NCI-H345 treated with DMSO at 0.1 percent for 48 hours (cell line): ENCODE results near the gene FRRS1L.

Experiments used
- DNase-seq: peaks from one replicate; lab custom pipeline; 2025; ENCODE audit not compliant: unreplicated experiment; lab: John Stamatoyannopoulos, UW

Gene FRRS1L, protein sequence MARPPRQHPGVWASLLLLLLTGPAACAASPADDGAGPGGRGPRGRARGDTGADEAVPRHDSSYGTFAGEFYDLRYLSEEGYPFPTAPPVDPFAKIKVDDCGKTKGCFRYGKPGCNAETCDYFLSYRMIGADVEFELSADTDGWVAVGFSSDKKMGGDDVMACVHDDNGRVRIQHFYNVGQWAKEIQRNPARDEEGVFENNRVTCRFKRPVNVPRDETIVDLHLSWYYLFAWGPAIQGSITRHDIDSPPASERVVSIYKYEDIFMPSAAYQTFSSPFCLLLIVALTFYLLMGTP

DNA sequence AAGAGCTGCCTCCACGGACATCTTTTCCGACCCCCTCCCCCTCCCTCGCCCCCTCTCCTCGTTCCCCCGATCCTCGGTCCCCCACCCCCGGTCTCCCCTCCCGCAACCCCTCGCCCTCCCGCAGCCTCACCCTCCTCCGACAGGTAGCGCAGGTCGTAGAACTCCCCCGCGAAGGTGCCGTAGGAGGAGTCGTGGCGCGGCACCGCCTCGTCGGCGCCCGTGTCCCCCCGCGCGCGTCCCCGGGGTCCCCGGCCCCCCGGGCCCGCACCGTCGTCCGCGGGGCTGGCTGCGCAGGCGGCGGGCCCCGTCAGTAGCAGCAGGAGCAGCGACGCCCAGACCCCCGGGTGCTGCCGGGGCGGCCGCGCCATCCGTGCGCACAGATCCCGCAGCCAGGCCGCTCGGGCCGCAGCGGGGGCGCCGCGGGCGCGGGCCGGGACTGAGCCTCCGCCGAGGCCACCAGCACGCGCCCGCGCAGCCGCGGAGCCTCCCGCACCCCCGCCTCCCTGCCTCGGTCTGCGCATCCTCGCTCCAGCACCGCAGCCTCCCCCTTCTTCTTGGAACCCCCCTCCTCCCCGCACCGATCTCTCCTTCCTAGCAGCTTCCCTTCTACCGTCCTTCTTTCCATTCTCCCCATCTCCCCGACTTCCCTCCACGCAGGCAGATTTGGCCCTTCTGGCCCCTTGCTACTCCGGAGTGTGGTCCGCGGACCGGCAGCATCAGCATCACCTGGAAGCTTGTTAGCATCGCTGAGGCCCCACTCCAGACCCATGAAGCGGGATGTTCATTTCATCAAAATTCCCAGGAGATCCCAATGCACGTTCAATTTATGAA lies at the start of gene FRRS1L:
Gene FRRS1L (minus strand): TSS at position 479 of the 831 bp plus-strand sequence. CDS start 111 bp downstream, at position 368.
- DNase-seq, result peak; percentile 12

DNA sequence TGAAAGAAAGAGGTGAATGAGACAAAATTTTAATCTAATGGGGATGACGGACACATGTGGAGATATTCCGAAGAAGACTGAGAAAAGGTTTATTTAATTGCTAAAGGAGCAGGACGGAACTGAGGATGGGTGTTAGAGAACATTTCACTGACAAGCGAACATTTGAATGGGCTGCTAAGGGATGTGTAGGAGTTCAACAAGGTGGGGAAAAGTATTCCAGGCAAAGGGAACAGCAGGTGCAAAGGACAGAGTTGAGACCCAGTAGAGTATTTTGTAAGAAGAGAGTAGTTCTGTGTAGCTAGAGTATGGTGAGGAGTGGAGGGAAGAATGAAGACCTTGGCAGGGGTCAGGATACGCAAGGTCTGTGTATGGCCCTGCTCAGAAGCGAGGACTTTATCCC lies 47.4 kb upstream of the FRRS1L start:
- no peak for DNase-seq

DNA sequence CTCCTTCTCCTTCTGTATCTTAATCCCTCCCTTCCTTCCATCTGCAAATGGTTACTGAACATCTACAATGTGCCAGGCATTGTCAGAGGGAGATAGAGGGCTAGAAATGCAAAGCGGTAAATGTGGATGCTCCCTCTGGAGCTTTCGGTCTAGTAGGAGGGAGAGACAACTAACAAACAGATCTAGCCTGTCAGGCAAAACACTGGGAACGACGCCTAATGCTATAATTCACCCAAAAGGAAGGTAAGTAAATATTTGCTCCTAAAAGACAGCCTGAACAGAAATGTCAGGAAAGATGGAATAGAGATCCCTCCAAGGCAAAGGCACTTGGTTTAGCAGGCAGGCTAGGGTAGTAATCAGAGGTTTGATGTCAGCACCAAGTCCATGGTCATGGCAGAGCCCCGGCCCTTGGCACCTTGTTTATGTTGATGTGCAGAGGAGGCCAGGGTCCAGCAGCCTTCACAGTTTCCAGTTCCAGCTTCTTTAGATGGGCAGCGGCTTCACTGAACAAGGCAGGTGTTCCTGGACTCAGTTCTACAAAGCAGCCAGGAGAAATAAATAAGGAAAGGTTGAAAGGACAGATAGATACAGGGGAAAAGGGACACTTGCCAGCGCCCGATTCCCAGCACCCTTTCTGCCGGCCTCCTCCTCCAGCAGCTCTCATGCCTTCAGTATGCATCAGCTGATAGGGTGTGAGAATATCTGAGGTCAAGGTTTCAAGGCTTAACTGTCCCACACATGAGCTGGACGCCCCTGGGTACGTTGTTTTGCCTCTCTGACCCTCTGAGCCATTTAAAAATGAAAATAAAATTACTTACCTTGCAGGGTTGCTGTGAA lies 46.5 kb upstream of the FRRS1L start:
- no peak for DNase-seq

DNA sequence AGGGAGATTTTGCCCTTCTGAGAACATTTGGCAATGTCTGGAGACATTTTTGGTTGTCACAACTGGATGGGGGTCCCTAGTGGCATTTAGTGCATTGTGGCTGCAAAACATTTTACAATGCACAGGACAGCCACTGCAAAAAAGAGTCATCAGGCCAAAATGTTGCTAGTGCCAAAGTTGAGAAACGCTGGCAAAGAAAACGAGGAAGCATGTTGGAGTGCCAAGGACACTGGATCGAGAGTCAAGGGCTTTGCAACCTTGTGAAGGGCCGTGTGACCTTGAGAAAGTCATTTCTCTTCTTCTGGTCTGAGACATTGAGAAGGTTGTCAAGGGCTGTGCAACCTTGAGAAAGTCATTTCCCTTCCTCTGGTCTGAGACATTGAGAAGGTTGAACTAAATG lies 45.7 kb upstream of the FRRS1L start:
- DNase-seq, result no peak

DNA sequence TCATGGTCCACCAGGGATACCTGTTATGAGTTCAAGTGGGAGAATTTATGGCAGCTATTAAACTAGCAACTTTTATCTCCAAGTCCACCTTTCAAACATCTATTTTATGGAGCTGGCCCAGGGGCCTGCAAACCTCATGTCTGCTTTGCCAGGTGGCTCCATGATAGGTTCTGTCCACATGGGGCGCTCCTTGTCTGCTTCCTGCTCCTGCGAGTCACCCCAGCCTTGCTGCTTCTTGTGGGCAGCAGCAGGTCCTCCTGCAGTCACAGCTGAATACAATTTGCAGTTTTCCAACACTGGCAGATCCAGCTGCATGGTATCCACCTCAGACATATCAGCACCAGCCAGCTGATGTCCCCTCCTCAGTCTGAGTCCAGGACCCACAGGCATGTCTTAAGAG lies 39.6 kb upstream of the FRRS1L start:
- DNase-seq, result no peak

DNA sequence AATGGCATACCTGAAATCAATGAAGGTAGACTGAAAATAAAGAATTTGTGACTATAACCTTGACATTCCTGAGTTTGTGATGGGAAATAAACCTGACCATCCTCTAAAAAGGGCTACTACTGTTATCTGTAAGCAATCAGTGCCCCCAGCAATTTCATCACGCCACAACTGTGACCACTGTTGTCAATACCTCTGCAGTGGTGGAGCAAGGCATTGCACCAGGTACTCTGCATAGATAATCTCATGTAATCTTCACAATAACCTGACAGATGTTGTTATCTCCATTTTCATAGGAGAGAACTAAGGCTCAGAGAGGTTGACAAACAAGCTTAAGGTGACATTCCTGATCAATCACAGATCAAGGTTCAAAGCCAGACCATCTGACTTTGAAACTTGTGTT lies 38.5 kb upstream of the FRRS1L start:
- DNase-seq, result no peak

DNA sequence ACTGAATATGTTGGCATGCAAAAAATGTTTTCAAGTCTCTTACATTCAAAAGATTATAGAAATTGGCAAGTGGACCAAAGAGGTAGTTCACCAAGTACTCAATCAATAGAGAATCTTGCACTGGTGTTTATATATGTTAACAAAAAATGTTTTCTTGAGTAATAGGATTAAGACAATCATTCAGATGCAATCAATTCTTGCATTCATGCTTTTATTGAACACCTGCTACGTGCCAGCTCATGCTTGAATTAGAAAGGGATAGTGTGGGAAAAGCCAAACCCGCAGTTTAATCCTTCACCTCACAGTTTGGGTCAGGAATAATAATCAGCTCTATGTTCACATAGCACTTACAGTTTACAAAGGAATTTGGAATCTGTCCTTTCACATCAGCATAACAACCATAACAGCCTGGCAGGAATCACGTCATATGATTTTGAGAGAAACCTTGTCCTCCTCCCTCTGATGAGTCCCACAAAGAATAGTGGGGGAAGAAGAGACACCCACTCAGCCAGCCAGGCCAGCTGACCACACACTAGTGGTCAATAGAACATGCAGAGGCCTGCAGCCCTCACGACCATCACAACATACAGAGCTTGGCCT lies 36.8 kb upstream of the FRRS1L start:
- no peak for DNase-seq

DNA sequence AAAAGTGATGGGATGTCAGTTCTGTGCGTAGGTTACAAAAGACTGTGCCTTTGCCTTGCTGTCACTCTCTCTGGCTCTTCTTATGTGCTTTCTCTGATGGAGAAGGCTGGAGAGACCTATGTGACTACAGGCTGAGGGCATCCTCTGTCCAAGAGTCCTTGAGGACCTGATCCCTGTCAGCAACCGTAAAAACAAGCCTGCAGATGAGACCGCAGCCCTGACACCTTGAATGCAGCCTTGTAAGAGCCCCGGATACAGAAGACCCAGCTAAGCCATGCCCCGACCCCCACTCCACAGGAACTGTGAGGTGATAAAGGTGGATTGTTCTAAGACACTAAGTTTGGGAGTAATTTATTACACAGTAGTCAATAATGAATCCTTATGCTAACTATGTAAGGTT lies 32.6 kb upstream of the FRRS1L start:
- DNase-seq, result no peak

DNA sequence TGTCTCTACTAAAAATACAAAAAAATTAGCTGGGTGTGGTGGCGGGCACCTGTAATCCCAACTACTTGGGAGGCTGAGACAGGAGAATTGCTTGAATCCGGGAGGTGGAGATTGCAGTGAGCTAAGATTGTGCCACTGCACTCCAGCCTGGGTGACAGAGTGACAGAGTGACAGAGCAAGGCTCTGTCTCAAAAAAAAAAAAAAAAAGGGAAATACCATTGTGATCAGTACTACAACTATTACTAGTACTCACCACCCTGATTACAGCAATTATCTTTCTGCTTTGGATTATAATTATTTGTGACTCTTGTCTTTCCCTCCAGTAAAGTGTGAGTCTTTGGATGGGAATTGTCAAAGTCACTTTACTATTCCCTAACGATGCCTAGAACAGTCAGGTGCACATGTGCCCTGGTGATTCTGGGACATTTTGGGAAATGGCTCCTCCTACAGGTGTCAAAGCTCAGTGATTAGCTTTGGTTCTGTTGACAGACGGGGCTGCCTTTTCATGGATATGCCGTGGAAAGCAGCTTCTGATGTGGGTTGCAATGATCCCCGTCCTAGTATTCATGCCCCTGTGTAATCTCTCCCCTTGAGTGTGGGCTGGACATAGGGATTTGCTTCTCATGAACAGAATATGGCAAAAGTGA lies 31.8 kb upstream of the FRRS1L start:
- DNase-seq, result no peak

DNA sequence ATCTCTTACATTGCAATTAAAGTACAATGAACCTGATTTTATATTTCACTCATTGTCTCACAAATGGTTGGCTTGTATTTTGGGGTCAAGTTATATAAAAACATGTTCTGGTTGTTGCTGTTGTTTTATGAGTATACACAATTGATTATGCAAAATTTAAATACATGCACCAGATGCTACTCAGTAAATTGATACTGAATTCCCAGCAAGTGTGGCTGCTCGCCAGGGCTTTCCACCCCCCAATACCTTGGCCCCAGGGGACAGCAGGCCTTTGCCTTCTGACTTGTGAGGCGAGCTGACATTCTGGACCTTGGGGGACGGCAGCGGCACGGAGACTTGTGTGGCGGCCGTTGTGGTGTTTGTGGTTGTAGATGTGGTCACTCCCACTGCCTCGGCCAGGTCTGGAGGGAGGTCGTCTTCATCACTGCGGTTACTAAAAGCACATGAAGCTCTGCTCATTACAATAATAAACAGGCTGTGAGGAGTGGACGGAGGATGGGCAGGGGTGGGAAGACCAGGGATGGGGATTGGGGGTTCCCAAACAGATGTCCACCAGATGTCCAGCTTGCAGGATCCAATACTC lies 27.0 kb upstream of the FRRS1L start:
- DNase-seq, result no peak

DNA sequence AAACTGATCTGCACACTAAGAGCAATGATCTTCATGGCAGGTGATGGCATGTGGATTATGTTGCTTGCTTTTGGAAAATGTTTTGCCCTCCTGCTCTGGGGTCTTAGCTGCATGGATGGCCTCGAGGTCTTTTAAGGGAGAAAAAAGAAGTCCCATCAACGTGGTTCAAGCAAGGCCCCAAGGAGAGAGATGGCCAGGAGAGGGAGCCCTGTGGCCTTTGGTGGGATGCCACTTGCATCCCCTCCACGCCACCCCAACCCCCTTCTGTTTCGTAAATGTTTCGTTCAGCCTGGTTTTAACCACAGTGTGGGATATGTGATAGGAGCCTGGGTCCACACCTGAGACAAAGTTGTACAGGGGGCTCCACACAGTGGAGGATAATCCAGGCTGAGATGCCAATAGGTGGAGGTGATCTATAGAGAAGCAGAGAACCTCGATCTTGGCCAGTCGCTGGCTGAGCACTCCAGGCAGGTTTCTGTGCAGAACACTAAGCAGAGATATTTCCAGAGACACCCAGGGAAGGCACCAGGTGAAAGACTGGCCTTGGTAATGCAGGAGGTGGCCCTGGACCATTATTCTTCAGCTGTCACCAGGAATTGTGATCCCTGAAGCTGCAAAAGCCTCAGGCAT lies 25.8 kb upstream of the FRRS1L start:
- no peak for DNase-seq

DNA sequence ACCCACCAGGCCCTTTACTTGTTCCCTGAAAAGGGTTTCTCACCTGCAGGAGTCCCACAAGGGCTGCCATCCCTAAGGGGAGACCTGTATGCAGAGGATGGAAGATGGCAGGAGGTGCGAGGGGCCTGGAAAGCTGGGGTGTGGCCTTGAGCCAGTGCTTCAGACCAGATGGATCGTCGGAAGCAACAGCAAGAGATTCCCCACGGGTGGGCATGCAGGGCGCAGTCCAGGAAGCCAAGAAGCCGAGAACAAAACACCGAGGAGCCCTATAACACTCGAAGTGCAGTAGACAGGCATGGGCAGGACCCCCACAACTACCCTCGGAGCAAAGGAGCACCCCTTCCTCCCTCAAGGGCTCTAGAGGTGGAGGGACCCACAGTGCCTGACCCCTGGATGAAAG lies 24.7 kb upstream of the FRRS1L start:
- DNase-seq, result no peak

DNA sequence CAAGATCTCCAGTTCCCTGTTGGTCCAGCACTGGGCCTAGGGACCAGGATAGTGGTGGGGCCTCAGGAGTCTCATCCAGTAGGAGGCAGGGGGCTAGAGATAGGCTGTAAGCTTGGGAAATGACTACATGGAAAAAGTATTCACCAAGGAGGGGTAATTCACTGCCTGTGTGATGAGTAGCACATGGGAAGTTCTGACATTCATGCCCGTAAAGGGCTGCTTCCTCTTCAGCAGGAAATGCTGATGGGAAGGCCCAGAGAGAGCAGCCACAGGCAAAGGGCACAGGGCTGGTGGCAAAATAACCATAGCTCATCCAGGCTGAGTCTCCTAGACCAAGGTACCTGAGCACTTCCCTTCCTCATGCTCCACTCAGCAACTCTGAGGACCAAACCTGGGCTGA lies 23.1 kb upstream of the FRRS1L start:
- no peak for DNase-seq

DNA sequence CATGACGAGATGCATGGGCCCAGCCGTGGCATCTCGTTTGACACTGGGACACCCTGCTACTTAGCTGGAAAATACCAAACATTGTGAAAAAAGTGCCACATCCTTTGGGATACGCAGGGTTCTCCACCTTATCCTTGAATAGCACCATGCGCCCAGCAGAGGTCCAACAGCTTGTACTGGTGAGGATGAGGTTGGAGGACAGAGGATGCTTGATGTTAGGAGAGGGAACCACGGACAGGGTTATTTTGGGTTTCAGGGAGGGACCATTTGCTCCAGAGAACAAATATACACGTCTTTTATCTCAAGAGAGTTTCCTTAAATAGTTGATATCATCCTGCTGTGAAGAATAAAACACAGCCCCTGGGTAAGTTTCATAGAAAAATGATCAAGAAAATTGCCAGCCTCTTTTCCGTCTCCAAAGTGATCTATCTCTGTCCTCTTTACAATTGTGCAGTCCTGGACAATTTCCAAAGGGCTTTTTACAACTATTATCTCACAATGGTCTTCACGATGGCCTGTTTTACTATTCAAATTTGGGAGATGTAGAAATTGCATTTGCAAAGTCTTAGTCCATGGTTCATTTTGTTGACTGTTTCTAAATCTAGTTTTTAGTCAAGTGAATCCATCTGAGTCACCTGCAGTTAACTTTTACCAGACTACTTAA lies 19.9 kb upstream of the FRRS1L start:
- DNase-seq, result peak; percentile 51

DNA sequence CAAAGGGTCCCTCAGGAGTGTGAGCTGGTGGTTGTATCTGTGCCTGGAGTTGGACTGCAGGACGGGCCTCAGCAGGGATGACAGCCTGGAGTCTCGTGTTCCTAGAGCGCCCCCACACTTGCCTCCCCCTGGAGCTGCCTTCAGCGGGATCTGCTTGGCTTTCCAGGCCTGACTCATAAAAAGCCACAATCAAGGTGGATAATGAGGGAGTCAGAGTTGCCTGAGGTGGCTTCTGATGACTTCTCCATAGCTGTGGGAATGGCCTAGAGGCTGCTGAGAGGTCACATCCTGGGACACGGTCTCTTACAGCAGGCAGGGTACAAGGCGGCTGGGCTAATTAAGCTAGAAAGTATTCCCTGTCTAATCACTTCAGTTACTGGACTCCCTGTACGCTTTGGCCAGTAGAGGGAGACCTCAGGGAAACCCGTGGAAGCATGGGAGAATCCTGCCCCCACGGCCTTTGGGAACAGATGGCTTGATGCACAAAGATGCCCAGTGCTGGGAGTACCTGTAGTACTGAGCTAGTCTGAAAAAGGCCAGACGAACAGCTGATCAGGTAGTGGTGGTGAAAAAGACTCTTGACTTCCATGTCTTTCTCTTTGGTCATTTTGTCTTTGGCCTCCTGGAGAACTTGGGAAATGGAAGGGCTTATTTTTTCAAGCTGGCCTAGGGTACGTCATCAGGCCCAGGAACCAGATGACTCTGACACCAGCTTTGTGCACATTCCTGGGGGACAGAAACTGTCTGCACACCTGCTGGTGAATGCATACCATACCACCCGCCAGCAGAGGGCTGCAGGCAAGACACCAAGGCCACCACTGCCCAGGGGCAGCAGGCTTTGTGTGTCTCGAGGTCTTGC lies 16.1 kb upstream of the FRRS1L start:
- no peak for DNase-seq

DNA sequence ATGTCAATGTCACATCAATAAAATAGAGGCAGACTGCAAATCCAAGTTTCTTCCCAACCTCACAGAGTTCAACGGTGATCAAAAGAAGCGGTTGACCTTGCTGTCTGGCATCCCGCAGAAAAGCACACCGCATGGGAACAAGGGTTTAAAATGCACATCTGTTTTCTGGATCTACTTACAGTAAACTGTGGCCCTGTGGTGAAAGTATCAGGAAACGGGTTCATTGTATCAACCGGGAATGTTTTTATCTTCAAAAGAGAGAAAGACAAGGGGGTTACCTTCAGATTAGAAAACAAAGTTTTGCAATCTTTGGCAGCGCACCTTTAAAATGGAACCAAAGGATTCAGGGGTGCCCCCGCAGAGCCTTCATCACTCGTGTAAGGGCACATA lies 15.5 kb upstream of the FRRS1L start:
- no peak for DNase-seq

DNA sequence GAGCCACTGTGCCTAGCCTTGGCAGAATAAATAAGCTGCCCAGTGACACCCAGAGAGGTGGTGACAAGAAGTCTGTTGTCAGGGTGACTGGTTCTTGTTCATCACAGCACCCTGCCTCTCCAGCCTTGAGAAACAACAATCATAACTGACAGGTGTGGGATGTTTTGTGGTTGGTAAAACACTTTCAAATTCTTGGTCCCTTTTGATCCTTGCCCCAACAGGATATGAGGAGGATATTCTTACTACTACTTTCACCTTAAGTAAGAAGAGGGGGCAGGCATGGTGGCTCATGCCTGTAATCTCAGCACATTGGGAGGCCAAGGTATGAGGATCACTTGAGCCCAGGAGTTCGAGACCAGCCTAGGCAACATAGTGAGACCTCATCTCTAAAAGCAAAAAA lies 14.2 kb upstream of the FRRS1L start:
- DNase-seq, result no peak

DNA sequence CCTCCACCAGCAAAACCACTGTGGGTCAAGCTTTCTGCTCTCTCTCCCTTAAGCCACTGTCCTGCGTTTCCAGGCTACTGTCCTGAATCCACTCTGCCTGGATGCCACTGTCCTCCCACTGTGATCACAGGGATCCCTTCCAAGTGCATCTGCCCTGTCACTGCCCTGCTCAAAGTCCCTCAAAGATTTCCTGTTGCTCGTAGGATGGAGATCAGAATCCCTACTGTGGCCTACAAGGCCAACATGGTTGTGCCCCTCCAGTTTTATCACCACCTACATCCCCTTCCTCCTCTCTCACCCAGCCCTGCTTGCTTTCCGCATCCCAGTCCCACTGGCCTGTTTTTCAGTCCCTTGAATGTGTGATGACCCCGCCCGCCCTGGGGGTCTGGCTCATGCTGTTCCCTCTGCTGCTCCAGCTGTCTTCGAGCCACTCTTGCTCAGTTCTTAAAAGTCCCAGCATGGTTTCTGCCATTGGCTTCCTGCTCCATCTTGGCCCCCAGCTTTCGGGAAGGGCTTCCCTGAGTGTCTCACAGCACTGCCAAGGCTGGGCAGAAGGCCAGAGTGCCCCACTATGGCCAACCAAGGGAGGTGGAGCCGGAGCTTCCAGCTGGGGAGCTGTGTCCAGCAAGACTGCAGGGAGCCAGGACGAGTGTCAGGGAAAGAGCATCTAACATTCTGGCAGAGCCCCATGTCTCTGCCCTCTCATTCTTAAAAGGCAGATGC lies 12.9 kb upstream of the FRRS1L start:
- no peak for DNase-seq
